HL-60/S4 treated with retinoic acid at 250 ng/mL for 4 days and 3 days (cell line): Measurements from ENCODE around the gene RBMS1.

Experiments
- in situ Hi-C: fragments of 300-500 bp; cut with MboI; formaldehyde crosslinking; loops from 2 replicates; pipeline ENCODE4 v1.7.0; 2022; ENCODE audit warnings: low sequenced_read_pairs

Gene RBMS1

DNA sequence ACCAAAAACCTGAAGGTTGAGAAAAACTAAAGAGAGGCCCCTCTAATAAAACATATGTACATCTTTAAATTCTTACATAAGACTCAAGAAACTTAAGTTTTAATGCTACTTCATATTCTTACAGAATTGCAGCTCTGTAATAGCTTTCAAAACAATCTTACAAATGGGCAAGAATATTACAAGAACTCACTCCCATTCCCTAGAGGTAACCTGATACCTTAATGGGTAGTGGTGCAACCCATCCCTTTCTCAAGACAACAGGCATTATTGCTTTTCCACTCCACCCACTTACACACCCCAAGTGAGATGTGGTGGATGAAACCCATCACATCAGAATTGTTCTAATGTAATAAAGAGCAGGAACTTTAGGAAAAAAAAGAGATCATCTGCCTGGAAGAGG, 103.7 kb downstream of the RBMS1 start:
- in situ Hi-C loops: no loop called here

DNA sequence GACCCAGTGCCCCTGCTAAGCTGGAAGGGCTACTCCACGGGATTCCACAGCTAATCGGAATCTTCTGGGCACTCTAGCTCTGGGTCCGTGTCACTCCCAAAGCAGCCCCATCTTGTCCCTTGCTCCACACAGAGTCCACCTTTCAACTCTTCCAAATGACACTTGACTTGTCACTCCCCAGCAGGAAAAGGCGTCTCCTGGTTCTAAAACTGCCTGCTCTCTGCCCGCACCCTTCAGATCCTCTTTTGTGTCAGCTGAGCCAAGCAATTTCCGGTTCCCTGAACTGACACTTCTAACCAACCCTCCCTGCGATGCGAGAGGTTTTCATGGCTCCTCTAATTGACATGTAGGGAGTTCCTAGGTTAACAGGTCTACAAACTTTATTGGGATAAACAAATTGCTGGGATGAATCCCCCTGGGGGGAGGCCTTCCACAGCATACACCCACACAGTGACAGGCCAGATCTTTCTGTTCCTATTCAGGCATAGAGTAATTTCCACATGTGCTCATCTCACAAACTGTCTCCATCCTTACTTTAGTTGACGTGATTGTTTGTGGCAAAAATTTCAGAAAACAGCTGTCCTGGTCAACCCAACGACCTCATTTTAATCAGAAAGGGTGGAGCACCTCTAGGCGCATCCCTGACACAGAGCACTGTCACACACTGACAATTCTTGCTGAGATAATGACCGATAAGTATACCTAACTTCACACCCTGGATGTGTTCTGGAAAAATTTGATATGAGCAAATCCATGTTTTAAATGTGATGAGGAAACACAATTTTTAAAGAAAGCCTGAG, 104.9 kb downstream of the RBMS1 start:
- in situ Hi-C loops: no loop called here

DNA sequence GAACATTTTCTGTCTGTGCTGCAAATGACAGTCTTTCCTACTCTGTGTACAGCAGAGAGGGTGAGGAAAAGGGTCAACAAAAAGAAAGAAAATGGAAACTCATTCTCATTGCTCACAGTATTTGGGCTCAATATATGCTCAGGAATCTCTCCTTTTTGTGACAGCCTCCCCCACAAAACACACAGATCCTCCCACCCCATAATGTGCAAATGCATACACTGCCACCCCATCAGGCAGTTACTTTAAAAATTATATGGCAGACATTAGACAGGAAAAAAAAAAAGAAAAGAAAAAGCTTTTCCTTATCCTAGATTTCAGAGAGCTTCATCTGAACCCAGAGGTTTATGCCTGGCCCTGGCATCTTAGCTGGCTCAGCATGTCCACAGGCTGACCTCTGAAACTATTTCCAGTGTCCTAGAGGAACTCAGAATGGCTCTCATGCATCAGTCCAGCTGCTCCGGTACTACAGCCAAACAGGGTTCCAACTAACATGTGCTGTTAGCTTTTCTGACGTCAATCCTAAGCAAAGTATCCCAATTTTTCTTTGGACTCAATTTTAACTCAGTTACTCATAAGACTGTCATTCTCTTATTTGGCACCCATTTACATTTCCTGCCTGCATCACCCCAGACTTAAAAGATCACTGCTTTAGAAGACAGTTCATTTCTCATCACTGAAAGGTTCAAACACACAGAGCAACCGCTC, 105.9 kb downstream of the RBMS1 start:
- in situ Hi-C loops: no loop called here

DNA sequence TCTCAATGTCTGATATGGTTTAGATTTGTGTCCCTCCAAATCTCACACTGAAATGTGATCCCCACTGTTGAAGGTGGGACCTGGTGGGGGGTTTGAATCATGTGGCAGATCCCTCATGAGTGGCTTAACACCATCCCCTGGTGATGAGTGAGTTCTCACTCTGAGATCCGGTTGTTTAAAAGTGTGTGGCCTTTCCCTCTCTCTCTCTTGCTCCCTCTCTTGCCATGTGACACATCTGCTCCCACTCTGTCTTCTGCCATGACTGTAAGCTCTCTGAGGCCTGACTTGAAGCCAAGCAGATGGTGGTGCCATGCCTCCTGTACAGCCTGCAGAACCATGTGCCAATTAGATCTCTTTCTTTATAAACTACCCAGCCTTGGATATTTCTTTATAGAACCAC, 108.8 kb downstream of the RBMS1 start:
- in situ Hi-C loops: no loop called here

DNA sequence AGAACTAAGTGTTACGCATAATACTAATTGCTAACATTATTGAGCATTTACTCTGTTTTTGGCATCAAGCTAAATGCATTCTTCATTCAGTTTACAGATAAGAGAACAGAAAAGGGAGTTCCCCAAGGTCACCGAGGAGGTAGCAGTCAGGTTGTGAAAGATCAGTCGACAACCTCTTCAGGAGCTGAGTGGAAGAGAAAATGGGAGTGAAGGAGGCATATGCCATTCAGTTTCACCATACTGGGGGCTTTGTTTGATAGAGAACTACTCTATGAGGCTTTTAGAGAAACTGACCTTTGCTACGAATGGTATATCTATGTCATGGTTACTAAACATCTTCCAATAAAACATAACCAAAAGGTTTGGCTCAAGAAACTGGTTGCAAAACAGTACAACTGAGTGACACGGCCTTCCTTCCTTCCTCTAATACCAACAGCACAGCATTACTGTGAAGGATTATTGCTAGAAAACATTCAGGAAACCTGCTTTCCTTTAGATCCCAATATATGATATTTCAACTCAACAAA, 112.1 kb downstream of the RBMS1 start:
- in situ Hi-C loops: no loop called here

DNA sequence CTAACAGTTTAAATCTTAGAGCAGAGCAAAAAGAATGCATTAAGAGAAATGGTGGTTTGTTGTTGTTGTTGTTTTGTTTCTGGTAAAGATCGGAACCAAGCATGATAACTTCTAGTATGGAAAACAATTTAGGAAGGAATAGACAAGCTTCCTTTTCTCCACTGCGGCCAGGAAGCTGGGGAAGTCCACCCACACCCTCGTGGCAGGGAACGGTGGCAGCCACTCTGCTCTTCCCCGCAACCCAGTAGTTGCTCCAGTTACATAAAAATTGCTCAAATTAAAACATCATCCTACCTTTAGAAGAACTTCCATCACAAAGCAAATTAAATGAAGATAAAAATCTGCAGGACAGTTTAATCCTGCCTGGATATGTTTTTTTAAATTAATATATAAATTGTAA, 113.0 kb downstream of the RBMS1 start:
- in situ Hi-C loops: no loop called here

DNA sequence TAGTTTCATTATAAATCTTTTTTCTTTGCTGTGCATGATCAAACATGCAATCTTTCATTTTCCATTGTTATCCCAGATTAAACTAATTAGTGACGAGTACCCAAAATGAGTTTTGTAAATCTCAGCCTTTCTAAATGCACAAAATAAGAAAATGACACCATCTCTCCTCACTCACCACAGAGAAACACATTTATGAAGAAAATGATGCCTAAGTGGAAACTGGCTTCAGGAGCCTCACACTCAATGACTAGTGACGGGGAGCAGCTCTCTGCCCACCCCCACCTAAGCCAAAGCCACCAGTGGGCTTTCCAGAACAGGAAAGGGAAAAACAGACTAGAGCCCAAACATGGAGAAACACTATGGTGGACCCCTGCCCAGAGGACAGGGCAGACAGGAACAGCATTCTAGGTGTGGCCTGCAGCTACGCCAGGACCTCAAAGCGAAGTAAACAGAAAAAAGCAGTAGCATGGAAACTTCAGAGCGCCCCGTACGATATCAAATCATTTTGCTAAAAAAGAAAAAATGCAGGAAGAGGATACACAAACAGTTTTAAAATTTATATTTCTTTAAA, 113.5 kb downstream of the RBMS1 start:
- in situ Hi-C loops: no loop called here

DNA sequence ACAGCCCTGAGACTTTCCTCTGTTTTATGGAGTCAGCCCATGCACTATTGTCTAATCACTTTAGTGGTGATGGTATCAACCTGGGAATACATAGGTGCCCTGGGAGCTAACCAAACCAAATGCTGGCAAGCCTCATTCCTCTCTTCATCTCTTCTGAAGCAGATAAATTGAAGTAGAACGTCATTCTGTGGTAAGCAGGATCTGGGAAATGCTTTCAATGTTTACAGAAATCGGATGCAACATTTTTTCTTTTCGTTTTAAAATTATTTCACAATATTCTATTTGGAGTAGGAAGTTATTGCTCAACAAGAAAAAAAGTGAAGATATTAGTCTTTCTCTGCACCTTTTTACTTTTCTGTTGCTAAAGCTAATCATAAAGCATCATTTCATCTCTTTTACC, 114.2 kb downstream of the RBMS1 start:
- in situ Hi-C loops: no loop called here

DNA sequence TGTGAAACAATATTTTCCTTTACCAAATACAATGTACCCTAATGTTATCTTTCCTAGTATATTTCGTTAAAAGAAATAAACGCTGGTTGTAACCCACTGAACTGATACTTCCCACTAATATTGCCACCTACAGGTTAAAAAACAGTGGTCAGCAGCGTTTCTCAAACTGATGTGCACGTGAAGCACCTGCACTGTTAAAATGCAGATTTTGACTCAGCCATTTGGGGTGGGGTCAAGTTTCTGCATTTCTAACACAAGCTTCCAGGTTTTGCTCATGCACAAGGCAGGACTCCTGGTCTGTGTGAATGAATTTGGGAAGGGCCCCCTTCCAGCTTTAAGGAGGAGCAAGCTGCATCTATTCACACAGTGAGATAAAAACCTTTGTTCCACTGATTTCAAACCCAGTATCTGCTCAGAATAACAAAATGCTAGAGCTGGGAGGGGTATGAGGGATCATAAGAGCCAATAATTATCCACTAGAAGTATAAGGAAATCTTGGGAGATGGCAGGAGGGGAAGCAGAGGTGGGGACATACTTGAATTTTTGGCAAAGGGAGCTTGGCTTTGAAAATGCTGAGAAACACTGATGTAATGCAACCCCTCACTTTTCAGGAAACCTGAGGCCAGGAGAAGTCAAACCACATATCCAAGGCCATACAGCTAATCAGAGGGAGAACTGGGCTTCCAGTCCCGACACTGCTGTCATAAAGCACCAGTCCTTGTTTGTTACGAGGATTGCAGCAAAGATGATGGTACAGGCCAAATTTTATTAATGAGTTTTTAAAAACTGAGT, 116.2 kb downstream of the RBMS1 start:
- in situ Hi-C loops: no loop called here

DNA sequence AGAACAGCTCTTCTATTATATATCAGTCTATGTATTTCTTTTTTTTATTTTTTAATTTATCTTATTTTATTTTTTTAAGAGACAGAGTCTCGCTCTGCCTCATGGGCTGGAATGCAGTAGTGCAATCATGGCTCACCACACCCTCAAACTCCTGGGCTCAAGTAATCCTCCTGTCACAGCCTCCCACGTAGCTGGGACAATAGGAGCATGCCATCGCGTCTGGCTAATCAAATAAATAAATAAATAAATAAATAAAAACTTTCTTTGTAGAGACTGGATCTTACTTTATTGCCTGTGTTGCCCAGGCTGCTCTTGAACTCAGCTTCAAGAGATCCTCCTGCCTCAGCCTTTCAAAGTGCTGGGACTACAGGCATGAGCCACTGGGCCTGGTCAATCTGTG, 117.0 kb downstream of the RBMS1 start:
- in situ Hi-C loops: no loop called here

DNA sequence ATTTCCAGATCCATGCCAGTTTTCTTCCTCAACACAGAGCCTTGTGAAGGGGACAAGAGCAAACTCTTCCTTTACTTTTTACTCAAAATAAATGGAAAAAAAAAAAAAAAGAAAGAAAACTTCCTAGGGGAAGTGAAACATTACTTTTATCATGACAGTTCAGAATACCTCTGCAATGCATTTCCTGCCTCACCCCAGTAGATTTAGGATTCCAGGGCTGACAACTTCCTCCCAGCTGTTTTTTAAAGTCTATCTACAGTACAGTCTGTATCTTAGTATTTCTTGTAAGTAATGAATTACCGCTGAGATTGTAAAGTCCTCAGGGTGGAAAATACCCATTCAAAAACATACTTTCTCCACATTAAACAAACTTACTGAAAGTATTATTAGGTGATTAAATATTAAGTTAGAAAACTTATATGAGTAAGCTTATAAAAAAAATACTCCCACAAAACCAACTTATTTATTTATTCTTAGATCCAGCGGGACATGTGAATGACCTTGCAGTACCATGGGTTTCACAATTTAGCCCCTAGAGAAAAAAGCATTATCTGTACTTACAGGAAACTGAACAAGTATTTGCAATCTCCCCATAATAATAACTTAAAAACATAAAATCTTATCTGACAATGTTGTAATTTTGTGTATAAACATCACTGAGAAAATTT, 117.7 kb downstream of the RBMS1 start:
- in situ Hi-C loops: no loop called here

DNA sequence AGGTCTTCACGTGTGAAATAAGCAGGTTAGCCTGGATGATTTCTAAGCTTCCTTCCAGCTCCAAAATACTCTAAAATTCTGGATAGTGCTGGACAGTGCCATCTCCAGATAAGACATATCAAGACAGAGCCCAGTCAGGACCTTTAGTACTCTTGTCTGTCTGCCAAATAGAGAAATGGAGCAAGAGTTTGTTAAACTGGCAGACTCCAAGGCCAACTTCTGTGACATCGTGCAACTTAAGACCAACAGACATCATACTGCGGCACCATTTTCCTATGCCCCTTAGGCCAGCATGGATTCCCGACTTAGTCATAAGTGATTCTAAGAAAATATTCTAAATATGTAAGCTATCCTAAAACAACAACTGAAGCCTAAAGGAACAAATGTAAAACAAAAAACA, 118.6 kb downstream of the RBMS1 start:
- in situ Hi-C loops: no loop called here

DNA sequence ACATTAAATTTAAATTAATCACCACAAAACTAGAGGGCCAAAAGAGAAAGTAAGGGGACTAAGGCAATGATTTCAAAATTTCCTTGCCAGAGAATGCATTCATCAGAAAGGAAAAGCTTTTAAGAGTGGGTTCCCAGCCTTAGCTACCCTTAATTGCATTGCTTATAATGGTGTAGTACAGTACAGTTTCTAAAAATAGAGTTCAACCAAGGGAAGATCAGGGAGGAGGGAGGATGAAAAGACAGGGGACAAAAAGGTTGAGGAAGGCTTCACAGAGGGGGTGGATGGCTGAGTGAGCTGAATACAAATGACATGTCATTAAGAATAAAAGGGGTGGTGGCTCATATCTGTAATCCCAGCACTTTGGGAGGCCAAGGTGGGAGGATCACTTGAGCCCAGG, 119.9 kb downstream of the RBMS1 start:
- in situ Hi-C loops: no loop called here

DNA sequence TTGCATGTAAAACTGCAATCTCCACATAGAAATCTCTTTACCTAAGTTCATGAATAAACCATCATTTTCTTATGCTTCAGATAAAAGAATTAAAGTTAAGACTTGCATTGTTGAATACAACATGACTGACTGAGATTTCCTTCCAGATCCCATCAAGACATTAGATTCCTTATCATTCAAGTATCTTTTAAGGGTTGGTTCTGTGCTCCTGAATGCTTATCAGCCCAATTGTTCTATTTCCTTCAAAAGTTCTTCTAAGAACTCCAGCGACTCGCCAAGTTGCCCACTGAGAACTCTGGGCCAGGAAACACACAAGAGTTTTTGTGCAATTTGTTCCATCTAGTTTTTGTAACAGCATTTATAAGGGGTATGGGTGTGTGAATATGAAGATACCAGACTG, 120.3 kb downstream of the RBMS1 start:
- in situ Hi-C loops: no loop called here

DNA sequence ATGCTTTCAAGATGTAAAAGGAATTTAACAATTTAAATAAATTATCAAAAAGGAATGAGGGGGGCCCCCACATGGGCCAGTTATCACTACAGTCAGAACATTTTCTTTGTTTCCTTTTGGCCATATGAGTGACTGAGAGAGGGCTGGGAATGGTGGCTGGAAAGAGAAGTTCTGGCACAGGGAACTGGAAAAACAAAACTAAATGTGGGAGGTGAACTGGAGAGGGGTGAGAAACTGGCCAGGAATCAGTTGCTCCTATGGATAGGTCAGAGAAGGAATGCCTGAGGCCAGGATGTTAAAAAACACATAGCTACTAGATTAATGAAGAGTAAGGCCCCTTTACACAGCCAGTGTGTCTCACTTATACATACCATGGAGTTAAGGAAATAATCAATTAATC, 121.0 kb downstream of the RBMS1 start:
- in situ Hi-C loops: no loop called here

DNA sequence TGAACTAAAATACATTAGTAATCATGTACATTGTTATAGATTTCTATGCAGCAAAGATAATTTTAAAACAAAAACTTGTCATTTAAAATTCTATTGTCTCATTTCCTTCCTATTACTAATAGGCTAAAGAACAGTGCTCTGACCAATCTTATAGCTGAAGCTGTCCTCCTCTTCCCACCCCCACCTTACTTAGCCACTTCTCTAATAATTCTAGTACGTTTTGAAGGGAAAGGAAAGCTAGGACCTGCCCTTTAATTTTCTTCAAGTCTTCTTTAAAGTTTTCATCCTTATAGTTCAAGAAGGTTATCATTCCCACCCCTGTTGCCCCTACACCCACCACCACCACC, 121.6 kb downstream of the RBMS1 start:
- in situ Hi-C loops: no loop called here

DNA sequence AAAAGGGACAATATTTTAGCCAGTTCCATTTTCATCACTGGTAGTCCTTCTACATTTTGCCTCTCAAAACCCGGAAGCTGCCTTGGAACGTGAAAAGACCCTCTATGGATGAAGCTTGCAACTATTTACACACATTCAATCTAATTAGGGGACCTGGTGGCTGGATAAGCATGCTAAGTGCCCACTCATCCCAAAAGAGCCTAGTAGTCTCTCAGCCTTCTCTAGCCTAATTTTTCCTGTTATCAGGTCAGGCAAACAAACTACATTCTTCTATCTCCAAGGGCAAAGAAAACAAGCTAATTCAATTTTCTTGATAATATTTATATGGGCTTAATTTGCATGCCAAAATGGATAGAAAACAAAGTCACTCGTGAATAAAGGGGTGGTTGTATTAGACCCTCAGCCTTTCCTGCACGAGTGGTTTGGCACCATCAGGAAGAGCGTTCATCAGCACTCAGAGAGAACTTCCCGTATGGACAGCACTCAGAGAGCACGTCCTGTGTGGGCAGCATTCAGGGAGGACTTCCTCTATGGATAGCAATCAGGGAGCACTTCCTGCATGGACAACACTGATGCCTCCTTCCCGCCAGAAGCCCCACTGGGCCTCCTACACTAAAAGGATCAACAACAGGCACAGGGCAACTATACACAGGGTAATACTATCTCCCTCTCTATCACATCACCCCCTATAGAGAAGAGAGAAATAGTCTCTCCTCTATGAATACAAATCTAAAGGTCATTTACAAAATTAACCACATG, 122.2 kb downstream of the RBMS1 start:
- in situ Hi-C loops: no loop called here

DNA sequence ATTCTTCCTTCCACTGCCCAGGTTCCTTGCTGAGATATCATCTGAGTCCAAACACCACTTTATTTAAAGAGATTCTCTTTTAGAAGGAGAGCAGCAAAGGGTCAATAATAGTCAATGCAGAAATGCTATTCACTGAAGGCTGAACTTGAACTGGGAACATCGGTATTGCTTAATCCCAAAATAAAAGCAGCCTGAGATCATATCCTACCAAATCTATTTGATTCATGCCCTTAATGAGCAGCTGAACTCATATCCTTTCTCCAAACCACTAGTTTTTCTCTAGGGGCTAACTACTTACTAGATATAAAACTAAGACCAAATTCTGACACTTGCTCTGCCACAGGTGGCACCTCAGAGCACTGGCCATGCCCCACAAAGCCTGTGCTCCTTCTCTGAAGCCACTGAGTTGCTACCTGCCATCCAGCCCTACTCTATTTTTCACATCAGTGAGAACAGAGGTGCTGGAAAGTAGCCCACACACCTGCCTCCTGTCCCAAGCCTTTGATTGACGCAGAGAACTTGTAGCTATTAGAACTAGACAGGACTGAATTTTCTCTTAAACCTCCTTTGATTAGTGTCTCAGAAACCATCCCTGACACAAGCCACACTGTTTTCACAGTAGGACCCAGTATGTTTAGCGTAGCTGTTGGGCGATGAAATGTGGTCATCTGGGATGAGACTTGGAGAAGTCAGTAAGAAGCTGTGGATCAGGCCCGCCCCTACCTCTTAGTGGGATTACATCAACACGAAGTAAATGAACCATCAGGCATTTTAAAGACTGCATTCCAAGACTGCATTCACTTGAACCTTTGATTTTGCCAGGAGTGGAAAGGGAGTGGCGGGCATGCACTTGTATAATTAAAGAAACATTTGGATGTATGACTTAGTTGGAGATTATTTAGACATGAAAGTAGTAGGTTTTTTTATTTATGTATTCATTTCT, 124.3 kb downstream of the RBMS1 start:
- in situ Hi-C loops: no loop called here

DNA sequence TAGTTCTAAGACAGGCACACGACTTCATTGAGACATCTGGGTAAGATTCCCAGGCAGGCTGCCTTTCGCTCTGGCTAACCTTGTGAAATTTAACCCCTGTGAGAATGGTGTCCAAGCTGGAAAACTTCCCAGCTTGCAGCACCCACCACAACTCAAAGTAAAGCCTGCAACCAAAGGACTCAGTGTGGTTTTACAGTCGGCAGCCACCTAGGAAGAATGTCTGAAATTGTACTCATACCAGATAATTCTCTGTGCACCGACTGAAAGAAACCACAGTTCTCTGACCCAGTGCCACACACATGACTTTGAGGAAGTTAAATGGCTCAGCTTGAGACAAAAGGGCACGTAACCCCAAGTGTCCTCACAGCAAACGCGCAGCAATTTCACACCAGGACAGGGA, 125.7 kb downstream of the RBMS1 start:
- in situ Hi-C loops: no loop called here
